Stimulated activated CD8-positive, alpha-beta memory T cell treated with anti-CD3 and anti-CD28 coated beads, Interleukin-4, amount 100 ng/mL, for 1 hour (primary cell): ENCODE results near the gene SSBP3.

Experiments used
- DNase-seq, 2 donors: peaks; one replicate each; pipeline ENCODE4 v3.0.0-alpha.2; 2020; ENCODE audit warnings: low read depth in 2 of 2, low spot score in 1 of 2

Gene SSBP3

GRCh38 chr1:54268762-54269297, 137.4 kb downstream of the SSBP3 start:
- no peak for DNase-seq

GRCh38 chr1:54267815-54268761, 138.1 kb downstream of the SSBP3 start:
- DNase-seq: no peak

GRCh38 chr1:54266908-54267307, 139.3 kb downstream of the SSBP3 start:
- DNase-seq: no peak

GRCh38 chr1:54266195-54266594, 140.0 kb downstream of the SSBP3 start:
- DNase-seq: no peak

- DNase-seq: no peak
These were observed 140.5 kb downstream of the SSBP3 start for GRCh38 chr1:54265659-54266058.

- no peak for DNase-seq
These were observed 141.1 kb downstream of the SSBP3 start for GRCh38 chr1:54265126-54265525.

- DNase-seq: no peak
These were observed 142.5 kb downstream of the SSBP3 start for GRCh38 chr1:54263601-54264226.

GRCh38 chr1:54262244-54262643, 143.9 kb downstream of the SSBP3 start:
- no peak for DNase-seq

- DNase-seq: no peak
These were observed 145.4 kb downstream of the SSBP3 start for GRCh38 chr1:54260810-54261209.

GRCh38 chr1:54259546-54260140, 146.6 kb downstream of the SSBP3 start:
- no peak for DNase-seq

GRCh38 chr1:54257876-54258275, 148.3 kb downstream of the SSBP3 start:
- no peak for DNase-seq

GRCh38 chr1:54257346-54257620, 148.9 kb downstream of the SSBP3 start:
- DNase-seq: no peak

GRCh38 chr1:54256522-54257345, 149.5 kb downstream of the SSBP3 start:
- DNase-seq: no peak

GRCh38 chr1:54255026-54255702, 151.0 kb downstream of the SSBP3 start:
- DNase-seq: no peak

GRCh38 chr1:54254055-54254454, 152.1 kb downstream of the SSBP3 start:
- DNase-seq: no peak

GRCh38 chr1:54253480-54253879, 152.7 kb downstream of the SSBP3 start:
- no peak for DNase-seq

GRCh38 chr1:54252371-54252936, 153.7 kb downstream of the SSBP3 start:
- DNase-seq: no peak

GRCh38 chr1:54250670-54251069, 155.5 kb downstream of the SSBP3 start:
- no peak for DNase-seq

- no peak for DNase-seq
These were observed 156.3 kb downstream of the SSBP3 start for GRCh38 chr1:54249819-54250435.

- no peak for DNase-seq
These were observed 157.2 kb downstream of the SSBP3 start for GRCh38 chr1:54248966-54249365.
